A549 treated with GW870086 at 1 μM for 4 hours (cell line): Measurements from ENCODE around the gene CRYBA2. TPM values are rescaled to one million over a fixed set of nuclear protein-coding genes. Genes with fewer than 3 reads are reported as not detected.

ENCODE experiments used
- total RNA-seq: library from RNA; stranded (reverse); fragments of 200-300 nt; extraction: Qiagen RNA extraction; gene quantifications from 5 replicates; pipeline ENCODE4 v1.2.3, GENCODE V29; 2022; ENCODE audit warnings: low read depth

CRYBA2 gene, protein sequence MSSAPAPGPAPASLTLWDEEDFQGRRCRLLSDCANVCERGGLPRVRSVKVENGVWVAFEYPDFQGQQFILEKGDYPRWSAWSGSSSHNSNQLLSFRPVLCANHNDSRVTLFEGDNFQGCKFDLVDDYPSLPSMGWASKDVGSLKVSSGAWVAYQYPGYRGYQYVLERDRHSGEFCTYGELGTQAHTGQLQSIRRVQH
- total RNA-seq, result not detected in 5 replicates

GRCh38 chr2:218993345-218994315 lies at the start of gene CRYBA2:
Gene CRYBA2, minus strand, starts transcription at chr2:218993422. Its CDS starts 246 bp downstream, at chr2:218993176.

DNA sequence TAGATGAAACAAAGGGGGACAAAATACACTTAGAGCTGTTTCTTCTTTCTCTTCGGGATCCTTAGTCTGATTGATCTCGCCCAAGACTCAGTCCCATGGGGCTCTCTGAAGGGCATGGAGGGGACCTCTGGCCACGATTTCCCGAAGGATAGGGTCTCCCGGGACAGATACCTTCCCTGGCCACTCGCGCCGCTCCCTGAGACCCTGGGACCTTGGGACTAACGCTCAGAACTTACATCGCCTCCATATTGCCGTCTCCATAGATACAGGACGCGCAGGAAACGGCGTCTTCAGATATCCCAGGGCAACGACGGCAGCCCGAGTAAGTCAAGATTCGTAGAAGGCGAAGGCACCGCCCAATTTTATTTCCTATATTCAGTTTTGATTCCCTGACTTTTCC lies 48.0 kb upstream of the CRYBA2 start, which contains the start of gene CFAP65:
Gene CFAP65, minus strand, starts transcription at position 265 of the 400 bp plus-strand sequence. CDS start 2,468 bp downstream, outside the sequence.

GRCh38 chr2:218985021-218985324 lies 8.2 kb downstream of the CRYBA2 start, which contains the start of gene FEV:
Gene FEV, minus strand, starts transcription at chr2:218985184. Its CDS starts 109 bp downstream, at chr2:218985075.

GRCh38 chr2:218959141-218959731 lies 34.0 kb downstream of the CRYBA2 start, which contains the start of gene CDK5R2:
Gene CDK5R2, plus strand, starts transcription at chr2:218959666. Its CDS starts 155 bp downstream, at chr2:218959821.

Other genes with a start within 250 kb of the CRYBA2 start
- gene CYP27A1, start 211.3 kb downstream of the CRYBA2 start, total RNA-seq, result 0.11 to 0.32 TPM (median 0.15 TPM) in 5 replicates
- gene PRKAG3, start 161.6 kb downstream of the CRYBA2 start, total RNA-seq, result not detected in 5 replicates
- gene WNT6, start 133.6 kb downstream of the CRYBA2 start, total RNA-seq, result 0.14 to 0.36 TPM (median 0.26 TPM) in 5 replicates
- 0.07 to 0.23 TPM in 2 of 5 replicates, not detected in the others for gene WNT10A, start 112.6 kb downstream of the CRYBA2 start, total RNA-seq
- gene CDK5R2, start 33.8 kb downstream of the CRYBA2 start, total RNA-seq, result 3.2 to 6.1 TPM (median 5.3 TPM) in 5 replicates
- gene FEV, start 8.2 kb downstream of the CRYBA2 start, total RNA-seq, result not detected in 5 replicates
- 0.14 to 0.21 TPM (median 0.18 TPM) in 4 of 5 replicates, not detected in the other for gene CFAP65, start 48.1 kb upstream of the CRYBA2 start, total RNA-seq
- 0.13 to 0.45 TPM (median 0.31 TPM) in 5 replicates for gene IHH, start 67.5 kb upstream of the CRYBA2 start, total RNA-seq
- gene NHEJ1, start 167.4 kb upstream of the CRYBA2 start, total RNA-seq, result 14.9 to 20.3 TPM (median 16.4 TPM) in 5 replicates
- 0.39 to 1.6 TPM (median 0.51 TPM) in 5 replicates for gene SLC23A3, start 176.6 kb upstream of the CRYBA2 start, total RNA-seq
- gene CNPPD1, start 183.5 kb upstream of the CRYBA2 start, total RNA-seq, result 37.6 to 45.1 TPM (median 44.4 TPM) in 5 replicates
- gene RETREG2, start 184.9 kb upstream of the CRYBA2 start, total RNA-seq, result 55.8 to 83.6 TPM (median 80.0 TPM) in 5 replicates
- gene ZFAND2B, start 213.4 kb upstream of the CRYBA2 start, total RNA-seq, result 16.4 to 22.1 TPM (median 21.8 TPM) in 5 replicates
- gene ABCB6, start 225.5 kb upstream of the CRYBA2 start, total RNA-seq, result 19.6 to 34.4 TPM (median 31.2 TPM) in 5 replicates
- 38.5 to 47.2 TPM (median 43.3 TPM) in 5 replicates for gene ATG9A, start 236.2 kb upstream of the CRYBA2 start, total RNA-seq
- 12.4 to 16.6 TPM (median 16.2 TPM) in 5 replicates for gene ANKZF1, start 236.4 kb upstream of the CRYBA2 start, total RNA-seq